ENCODE data around the gene MUTYH. TPM values are rescaled to one million over a fixed set of nuclear protein-coding genes. Genes with fewer than 3 reads are reported as not detected.

The MUTYH gene
- total RNA-seq, 3 donors from 2014 or later: 16.8 to 26.2 (median 25.8) TPM

DNA sequence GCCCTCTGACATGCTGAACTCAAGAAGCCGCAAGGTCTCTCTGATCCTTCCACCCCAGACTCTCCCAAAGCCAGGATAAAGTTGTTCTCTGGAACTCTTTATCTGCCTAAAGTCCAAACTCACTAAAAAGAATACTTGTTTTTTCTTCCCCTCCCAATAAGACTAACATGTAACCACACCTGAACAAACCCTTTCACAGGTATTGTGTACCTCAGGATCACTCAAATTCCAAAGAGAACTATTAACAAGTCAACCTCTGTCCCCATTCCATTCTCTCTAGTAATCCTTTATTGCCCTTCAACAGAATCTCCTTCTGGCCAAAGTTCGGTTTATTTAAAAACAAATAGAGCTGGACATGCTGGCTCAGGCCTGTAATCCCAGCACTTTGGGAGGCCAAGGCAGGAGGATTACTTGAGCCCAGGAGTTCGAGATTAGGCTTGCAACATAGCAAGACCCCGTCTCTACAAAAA is 4.3 kb downstream of the MUTYH start:
- TF ChIP-seq CTCF (IDR thresholded peaks at IDR 0.05): no peak
- TF ChIP-seq POLR2AphosphoS5 (IDR thresholded peaks at IDR 0.05): no peak
- TF ChIP-seq POLR2A (IDR thresholded peaks at IDR 0.05): no peak
- intact Hi-C loops (cut with DNase I; ENCODE audit: low total_unique reads): no loop called here

GRCh38 chr1:45334308-45335245 is 5.7 kb downstream of the MUTYH start:
- no peak overlapping the region for H3K4me3 ChIP-seq
- H3K9me3 ChIP-seq: no peaks in the 10 kb centered on the region
- H3K36me3 ChIP-seq: no peaks in the 10 kb centered on the region
- H3K4me1 ChIP-seq: no peaks in the 10 kb centered on the region
- no peak for TF ChIP-seq POLR2AphosphoS5 (IDR thresholded peaks at IDR 0.05)
- TF ChIP-seq CTCF (IDR thresholded peaks at IDR 0.05): no peak
- TF ChIP-seq POLR2A (IDR thresholded peaks at IDR 0.05): no peak
- no peak for DNase-seq (ENCODE audit: low spot score in 2 of 2)
- intact Hi-C loops (cut with DNase I; ENCODE audit: low total_unique reads): no loop called here
- H3K27ac ChIP-seq: no peak overlapping the region
- no peaks in the 10 kb centered on the region for H3K27me3 ChIP-seq

More for the DNA sequence above, 4.3 kb downstream of the MUTYH start:
- H3K36me3 ChIP-seq: no peaks in the 10 kb centered on the region
- H3K27me3 ChIP-seq: no peaks in the 10 kb centered on the region
- H3K4me1 ChIP-seq: peaks cover 1 to 4% of the 10 kb centered on the region in 2 donors
- H3K9me3 ChIP-seq: no peaks in the 10 kb centered on the region
- DNase-seq (ENCODE audit: low spot score in 2 of 2): no peak
- H3K4me3 ChIP-seq: no peak overlapping the region
- H3K27ac ChIP-seq: no peak overlapping the region

- intact Hi-C loops (cut with DNase I; ENCODE audit: low total_unique reads): no loop called here
- Histone ChIP-seq H3K36me3 (no peaks in the 10 kb centered on the region), H3K4me1 (no peaks in the 10 kb centered on the region), H3K4me3 (no peak overlapping the region), H3K27ac (no peak overlapping the region), H3K9me3 (no peaks in the 10 kb centered on the region), H3K27me3 (no peaks in the 10 kb centered on the region)
- DNase-seq (ENCODE audit: low spot score in 2 of 2): no peak
- TF ChIP-seq POLR2AphosphoS5 (IDR thresholded peaks at IDR 0.05) (no peak), CTCF (IDR thresholded peaks at IDR 0.05) (no peak), POLR2A (IDR thresholded peaks at IDR 0.05) (no peak)
Observed at GRCh38 chr1:45332346-45332720, 7.9 kb downstream of the MUTYH start.

GRCh38 chr1:45331436-45332345 is 8.5 kb downstream of the MUTYH start:
- Histone ChIP-seq H3K4me3 (no peak overlapping the region), H3K4me1 (no peaks in the 10 kb centered on the region), H3K27ac (no peak overlapping the region), H3K36me3 (no peaks in the 10 kb centered on the region), H3K9me3 (no peaks in the 10 kb centered on the region), H3K27me3 (no peaks in the 10 kb centered on the region)
- no peak for DNase-seq (ENCODE audit: low spot score in 2 of 2)
- no peak for TF ChIP-seq POLR2AphosphoS5 (IDR thresholded peaks at IDR 0.05)
- TF ChIP-seq POLR2A (IDR thresholded peaks at IDR 0.05): no peak
- no peak for TF ChIP-seq CTCF (IDR thresholded peaks at IDR 0.05)
- intact Hi-C loops (cut with DNase I; ENCODE audit: low total_unique reads): no loop called here
